Epithelial cell of proximal tubule (primary cell): ENCODE results near the gene NAT9. TPM values are rescaled to one million over a fixed set of nuclear protein-coding genes. Genes with fewer than 3 reads are reported as not detected.

Source experiments
- DNase-seq: peaks from one replicate; pipeline ENCODE4 v3.0.0-alpha.2; 2011; ENCODE audit warnings: low read depth
- H3K4me3 ChIP-seq: 2 replicates; pipeline ENCODE4 v1.5.1; 2011; ENCODE audit warnings: low read depth, mild to moderate bottlenecking, low read length
- CTCF ChIP-seq: conservative IDR thresholded peaks from 2 replicates; pipeline ENCODE4 v1.5.1; 2012; ENCODE audit warnings: low read depth, mild to moderate bottlenecking, low read length
- total RNA-seq: library from RNA; depleted of rRNA; stranded (reverse); fragments of >200 nt; gene quantifications from 2 replicates; pipeline ENCODE4 v1.2.3, GENCODE V29; 2015

NAT9 gene
- total RNA-seq, 1 donor from 2014 or later, result 24.5 TPM

- no peak overlapping the region for H3K4me3 ChIP-seq
- TF ChIP-seq CTCF, result no peak
- no peak for DNase-seq
These were observed 42.3 kb upstream of the NAT9 start for GRCh38 chr17:74818291-74818938.

GRCh38 chr17:74816905-74817620 lies 40.9 kb upstream of the NAT9 start:
- no peak for DNase-seq
- TF ChIP-seq CTCF, result no peak

DNA sequence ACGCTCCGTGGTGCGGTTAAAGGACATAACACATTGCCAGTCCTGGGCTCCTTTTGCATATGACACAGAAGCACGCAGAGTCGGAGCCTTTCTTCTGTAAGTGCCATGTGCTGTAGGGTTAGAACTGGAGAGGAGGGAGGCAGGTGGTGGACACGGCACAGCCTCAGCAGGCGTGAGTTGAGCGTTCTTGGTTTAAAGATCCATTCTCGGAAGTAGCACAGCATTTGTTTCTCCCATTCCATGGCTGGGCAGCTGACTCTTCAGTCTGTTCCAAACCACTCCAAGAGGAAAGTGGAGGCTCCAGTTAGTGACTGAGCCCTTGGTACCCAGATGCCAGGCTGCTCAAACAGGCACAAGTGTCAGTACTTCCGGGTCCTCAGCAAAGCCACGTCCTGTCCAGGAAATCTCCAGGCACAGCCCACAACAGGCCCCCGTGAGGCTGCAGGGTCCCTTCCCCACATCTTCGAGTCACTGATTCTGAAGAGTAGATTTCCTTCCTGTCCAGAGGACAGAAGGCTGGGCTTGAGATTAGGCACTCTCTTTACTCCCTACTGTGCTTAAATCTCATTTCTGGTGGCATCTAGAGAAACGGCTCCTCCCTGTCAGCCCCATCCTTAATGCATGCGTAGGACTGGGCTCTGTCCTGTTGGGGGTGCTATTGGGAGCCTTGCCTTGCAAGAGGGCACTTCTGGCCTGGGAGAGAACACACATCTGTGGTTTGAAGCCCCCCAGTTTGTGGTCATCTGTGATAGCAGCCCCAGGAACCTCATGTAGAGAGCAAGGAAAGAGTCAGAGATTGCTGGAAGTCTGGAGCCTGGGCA lies 39.6 kb upstream of the NAT9 start:
- DNase-seq, result no peak
- TF ChIP-seq CTCF, result peak; percentile 37
- no peak overlapping the region for H3K4me3 ChIP-seq

More at GRCh38 chr17:74816905-74817620, 40.9 kb upstream of the NAT9 start:
- no peak overlapping the region for H3K4me3 ChIP-seq

DNA sequence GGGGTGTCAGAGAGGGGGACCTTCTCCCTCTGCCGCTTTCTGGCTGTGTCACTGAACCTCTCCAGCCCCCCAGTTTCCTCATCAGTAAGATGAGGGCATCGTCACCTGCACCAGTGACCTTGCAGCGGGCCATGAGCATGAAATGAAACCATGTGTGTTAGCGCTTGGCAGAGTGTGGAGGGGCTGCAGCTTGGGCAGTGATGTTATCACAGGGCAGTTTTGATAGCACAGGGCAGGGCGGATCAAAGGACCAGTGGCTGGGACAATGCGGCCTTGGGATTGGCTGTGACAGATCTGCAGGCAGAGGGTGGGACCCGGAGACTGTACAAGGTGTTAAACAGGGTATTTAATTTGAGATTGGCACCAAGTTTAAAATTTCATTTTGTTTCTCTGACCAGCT lies 38.9 kb upstream of the NAT9 start:
- no peak for TF ChIP-seq CTCF
- DNase-seq, result no peak
- H3K4me3 ChIP-seq, result no peak overlapping the region

GRCh38 chr17:74814453-74814852 lies 38.3 kb upstream of the NAT9 start:
- DNase-seq, result no peak
- peak; percentile 35 for TF ChIP-seq CTCF
- no peak overlapping the region for H3K4me3 ChIP-seq

DNA sequence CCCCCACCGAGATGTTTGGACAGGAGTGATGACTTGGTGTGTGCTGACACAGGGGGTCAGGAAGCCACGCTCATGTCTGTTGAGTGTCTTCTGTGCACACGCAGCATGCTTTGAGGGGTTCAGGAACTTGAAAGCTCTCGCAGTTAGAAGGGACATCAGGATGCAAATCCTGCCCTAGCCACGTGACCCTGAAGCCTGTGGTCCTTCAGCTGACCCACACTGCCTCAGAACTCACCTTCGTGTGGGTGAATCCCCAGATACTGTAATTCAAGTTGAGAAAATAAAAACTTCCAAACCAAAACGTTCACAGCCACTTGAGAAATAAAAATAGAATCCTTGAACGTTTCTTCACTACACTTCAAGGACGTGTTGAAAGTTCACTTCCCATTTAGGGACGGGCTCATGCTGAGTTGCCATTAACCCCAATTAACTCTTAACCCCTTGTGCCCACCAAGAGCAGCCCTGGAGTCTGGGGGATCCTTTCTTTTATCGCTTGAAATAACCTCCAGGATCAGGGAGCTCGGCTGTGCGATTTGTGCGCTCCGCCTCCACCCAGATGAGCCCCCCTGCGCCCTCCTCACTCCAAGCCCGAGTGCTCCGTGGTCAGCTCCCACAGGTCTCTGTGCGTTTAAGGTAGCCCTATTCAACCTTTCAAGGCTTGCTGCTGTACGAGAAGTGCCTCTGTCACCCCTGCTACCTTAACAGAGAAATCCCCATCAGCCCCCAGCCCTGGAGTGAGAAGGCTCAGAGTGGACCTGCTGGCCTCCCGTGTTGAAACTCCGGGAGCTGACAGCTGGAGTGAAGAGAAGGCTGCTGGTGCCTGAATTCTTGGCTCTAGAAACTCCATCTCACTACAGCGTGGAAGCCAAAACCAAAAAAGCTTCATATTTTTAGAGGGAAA lies 36.2 kb upstream of the NAT9 start:
- DNase-seq, result no peak
- H3K4me3 ChIP-seq, result no peak overlapping the region
- no peak for TF ChIP-seq CTCF
